GM18861 (cell line): ENCODE data around the gene OR5T2.
"Not testable (repeated sequence)": the region's sequence is repeated elsewhere in the genome, so short reads cannot be mapped to it uniquely, and the experiment has no call there.

Source experiments
- ATAC-seq: cut with Tn5 transposase; IDR thresholded peaks from one replicate; pipeline ENCODE4 v1.9.1; 2021; ENCODE audit not compliant: unreplicated experiment

The OR5T2 gene

DNA sequence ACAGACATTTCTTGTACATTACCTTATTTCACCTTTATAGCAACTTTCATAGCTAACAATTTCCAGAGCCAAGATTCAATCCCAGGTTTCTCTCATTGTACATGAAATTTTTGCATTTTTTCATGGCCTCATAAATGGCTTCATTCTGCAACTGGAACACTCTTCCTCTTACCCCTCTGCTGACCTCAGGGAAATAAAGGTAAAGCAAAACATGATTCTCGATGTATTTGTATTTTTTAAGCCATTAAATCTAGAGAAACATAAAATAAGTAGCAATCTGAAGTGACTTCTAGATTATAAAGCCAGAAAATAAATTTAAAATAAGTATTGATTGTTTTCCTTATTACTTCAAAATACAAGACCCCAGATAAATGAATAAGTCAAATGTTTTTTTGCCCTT is at the start of gene OR5T2:
Gene OR5T2 (minus strand): TSS at position 101 of the 400 bp plus-strand sequence. CDS start 1,193 bp downstream, outside the sequence.
- ATAC-seq = no peak

DNA sequence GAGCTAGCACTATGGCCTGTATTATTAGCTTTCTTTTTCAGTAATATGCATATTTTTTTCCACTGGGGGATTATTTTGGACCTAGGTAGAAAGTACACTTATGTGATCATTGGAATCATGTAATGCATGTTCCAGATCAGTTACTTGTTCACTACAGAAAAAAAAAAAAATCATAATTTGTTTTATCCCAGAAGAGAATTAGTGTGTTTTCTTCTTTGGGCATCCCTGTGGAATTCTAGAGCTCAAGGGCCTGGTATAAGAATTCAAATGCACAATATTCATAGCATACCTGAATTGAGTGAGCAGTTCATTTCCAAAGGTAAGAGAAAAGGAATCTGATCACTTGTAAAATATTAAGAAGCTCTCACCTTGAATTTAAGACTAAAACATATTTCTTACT is 39.8 kb upstream of the OR5T2 start, which contains the start of gene OR5T1:
Gene OR5T1 (plus strand): TSS at position 301 of the 400 bp plus-strand sequence. CDS start 1,485 bp downstream, outside the sequence.
- ATAC-seq = no peak

DNA sequence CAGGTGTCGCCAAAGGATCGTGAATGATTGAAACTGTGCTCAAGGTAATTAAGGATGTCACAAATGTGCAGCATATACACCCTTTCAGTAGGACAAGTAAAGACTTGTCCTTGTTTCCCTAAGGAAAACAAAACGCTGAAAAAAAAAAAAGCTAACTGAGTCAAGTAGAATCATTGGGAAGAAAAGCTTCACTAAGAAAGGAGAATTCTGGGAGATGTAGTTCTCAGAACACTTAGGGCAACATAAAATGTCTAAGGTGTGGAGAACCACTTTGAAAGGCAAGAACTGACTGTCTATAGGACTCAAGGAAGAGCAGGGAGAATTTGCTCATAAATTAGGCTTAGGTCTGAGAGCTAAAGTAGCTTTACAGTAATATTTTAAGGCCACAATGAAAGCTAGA is 37.0 kb upstream of the OR5T2 start:
- no peak for ATAC-seq

DNA sequence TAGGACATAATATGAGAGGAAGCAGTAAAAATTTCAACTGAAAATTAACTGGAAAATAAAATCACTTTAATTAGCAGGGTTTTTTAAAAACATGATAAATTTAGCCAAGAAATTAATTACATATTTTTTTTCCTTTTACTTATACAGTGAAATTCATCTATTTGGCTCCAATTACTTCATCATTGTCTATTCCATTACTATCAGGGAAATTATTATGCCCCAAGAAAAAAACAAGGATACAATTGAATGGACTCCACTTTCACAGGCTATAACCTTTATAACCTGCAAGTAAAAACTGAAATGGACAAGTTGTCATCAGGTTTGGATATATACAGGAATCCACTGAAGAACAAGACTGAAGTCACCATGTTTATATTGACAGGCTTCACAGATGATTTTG is 17.9 kb upstream of the OR5T2 start, which contains the start of gene OR5T3:
Gene OR5T3 (plus strand): TSS at position 301 of the 400 bp plus-strand sequence. CDS start 0 bp downstream, at position 301.
- no peak for ATAC-seq

DNA sequence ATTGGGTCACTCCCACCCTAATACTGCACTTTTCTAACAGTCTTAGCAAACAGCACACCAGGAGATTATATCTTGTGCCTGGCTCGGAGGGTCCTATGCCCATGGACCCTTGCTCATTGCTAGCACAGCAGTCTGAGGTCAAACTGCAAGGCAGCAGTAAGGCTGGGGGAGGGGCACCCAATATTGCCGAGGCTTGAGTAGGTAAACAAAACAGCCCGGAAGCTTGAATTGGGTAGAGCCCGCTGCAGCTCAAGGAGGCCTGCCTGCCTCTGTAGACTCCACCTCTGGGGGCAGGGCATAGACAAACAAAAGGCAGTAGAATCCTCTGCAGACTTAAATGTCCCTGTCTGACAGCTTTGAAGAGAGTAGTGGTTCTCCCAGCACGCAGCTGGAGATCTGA is 14.3 kb downstream of the OR5T2 start:
- not testable (repeated sequence) for ATAC-seq

DNA sequence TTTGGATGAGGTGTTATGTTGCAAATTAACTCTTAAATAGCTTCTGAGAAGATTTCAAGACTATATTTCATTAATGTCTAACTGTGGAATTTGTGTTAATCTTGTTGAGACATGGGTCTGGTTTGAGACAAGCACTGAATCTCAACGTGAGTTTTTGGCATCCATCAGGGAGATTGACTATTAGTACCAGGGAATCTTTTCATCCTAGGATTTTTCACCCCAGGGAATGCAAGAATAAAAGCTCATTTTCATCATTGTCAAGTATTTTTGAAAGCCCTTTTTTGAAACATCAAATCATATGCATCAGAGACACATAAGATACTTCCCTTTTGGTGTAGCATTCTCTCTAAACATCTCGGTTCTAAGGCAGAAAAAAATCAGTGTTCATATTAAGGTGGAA is 19.5 kb downstream of the OR5T2 start:
- ATAC-seq = no peak

DNA sequence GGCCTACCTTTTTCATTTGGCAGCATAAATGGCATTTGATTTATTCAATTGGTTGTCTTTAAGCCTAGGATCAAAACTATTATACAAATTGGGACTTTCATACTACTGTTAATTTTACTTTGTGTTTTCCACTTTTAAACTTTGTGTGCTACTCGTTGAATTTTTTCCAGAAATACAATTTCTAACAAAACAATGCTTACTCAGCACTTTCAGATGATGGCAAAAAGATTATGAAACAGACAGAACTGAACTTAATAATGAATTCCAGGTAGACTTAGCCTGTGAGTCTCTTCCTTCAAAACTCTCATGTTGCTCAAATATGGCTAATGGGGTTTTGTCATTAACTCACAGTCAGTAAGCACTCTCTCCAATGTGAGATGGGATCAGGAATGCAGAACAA is 26.3 kb downstream of the OR5T2 start:
- no peak for ATAC-seq

DNA sequence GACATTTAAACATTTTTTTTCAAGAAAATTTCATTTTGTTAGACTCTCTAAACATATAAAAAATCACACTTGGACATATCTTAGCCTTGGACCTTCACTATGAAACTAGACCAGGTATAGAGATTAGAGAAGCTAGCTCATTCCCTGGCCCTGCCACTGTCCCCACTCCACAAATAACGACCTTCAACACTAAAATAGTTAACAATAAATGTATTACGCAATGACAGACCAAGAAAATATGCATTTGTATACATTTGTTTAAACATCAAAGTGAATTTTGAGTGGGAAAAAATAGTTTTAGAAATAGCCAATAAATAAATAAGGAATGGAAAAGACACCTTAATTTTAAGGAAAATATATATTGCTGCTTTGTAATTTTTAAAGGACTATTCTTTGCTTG is 36.7 kb downstream of the OR5T2 start:
- no peak for ATAC-seq

DNA sequence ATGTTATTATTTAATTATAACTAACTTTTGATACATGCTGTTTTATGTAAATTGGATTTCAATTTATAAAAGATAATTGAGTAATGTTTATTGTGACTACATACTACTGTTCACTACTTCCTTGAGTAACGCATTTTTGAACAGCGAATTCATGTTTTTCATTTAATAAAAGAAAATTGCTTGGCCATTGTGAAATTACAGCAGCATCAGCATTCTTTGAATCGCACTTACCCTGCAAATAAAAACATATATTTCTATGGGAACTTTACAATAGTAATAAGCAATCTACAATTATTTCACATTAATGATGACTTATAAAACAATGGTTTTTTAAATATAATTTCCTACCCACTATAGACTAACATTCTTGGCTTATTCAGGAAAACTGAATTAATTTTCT is 37.4 kb downstream of the OR5T2 start:
- ATAC-seq = no peak

DNA sequence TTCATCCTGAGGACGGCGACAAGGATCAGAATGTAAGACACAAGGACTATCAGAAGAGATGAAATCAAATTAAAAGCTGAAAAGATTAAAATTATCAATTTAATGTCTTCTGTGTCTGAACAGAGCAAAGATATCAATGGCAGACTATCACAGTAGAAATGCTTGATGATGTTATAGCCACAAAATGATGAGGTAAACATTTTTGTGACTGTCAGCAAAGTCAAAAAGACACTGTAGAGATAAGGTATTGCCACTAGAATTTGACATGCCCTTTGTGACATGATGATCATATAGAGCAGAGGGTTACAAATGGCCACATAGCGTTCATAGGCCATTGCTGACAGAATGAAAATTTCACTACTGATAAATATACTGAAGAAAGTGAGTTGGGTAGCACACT is 45.5 kb downstream of the OR5T2 start:
- no peak for ATAC-seq

DNA sequence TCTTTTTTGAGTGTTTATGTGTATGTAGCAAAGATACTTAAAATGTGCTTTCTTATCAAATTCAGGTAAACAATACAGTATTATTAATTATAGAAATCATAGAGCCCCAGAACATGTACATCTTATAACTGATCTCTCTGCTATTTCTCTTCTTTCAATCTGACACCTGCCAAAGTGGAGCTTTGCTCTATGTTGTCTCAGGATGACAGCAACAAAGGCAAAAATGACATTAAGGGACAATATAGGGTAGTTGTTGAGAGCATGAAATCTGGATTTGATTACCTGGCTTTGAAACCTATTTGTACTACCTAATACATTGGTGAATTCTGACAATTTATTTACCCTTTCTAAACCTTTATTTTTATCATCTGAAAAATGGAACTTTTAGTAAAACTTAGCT is 50.6 kb downstream of the OR5T2 start:
- no peak for ATAC-seq
